GM21786 (cell line): ENCODE data around the gene RRAS2.
"Not testable (repeated sequence)": the region's sequence is repeated elsewhere in the genome, so short reads cannot be mapped to it uniquely, and the experiment has no call there.

Experiments
- ATAC-seq: cut with Tn5 transposase; IDR thresholded peaks from one replicate; pipeline ENCODE4 v1.9.1; 2021; ENCODE audit not compliant: unreplicated experiment

Gene RRAS2

GRCh38 chr11:14372011-14372410, 13.0 kb upstream of the RRAS2 start:
- no peak for ATAC-seq

GRCh38 chr11:14371249-14371648, 12.3 kb upstream of the RRAS2 start:
- ATAC-seq: no peak

- ATAC-seq: no peak
Measured at GRCh38 chr11:14370496-14370895, 11.5 kb upstream of the RRAS2 start.

GRCh38 chr11:14369598-14369997, 10.6 kb upstream of the RRAS2 start:
- no peak for ATAC-seq

GRCh38 chr11:14366936-14367335, 8.0 kb upstream of the RRAS2 start:
- ATAC-seq: no peak

GRCh38 chr11:14364322-14364721, 5.3 kb upstream of the RRAS2 start:
- ATAC-seq: no peak

- no peak for ATAC-seq
Measured at GRCh38 chr11:14362611-14363010, 3.6 kb upstream of the RRAS2 start.

GRCh38 chr11:14361951-14362350, 3.0 kb upstream of the RRAS2 start:
- no peak for ATAC-seq

- ATAC-seq: no peak
Measured at GRCh38 chr11:14360976-14361375, 2.0 kb upstream of the RRAS2 start.

GRCh38 chr11:14359501-14360031, 583 bp upstream of the RRAS2 start:
- no peak for ATAC-seq

- ATAC-seq: peak; percentile 39
Measured at GRCh38 chr11:14357881-14358728, 878 bp downstream of the RRAS2 start.

- ATAC-seq: no peak
Measured at GRCh38 chr11:14356342-14356741, 2.6 kb downstream of the RRAS2 start.

GRCh38 chr11:14354604-14355003, 4.4 kb downstream of the RRAS2 start:
- ATAC-seq: not testable (repeated sequence)

GRCh38 chr11:14350716-14351238, 8.2 kb downstream of the RRAS2 start:
- no peak for ATAC-seq

GRCh38 chr11:14350215-14350614, 8.8 kb downstream of the RRAS2 start:
- no peak for ATAC-seq

- no peak for ATAC-seq
Measured at GRCh38 chr11:14347991-14348390, 11.0 kb downstream of the RRAS2 start.

- ATAC-seq: no peak
Measured at GRCh38 chr11:14347494-14347893, 11.5 kb downstream of the RRAS2 start.

GRCh38 chr11:14346303-14346955, 12.6 kb downstream of the RRAS2 start:
- ATAC-seq: no peak

- no peak for ATAC-seq
Measured at GRCh38 chr11:14345668-14346067, 13.3 kb downstream of the RRAS2 start.

GRCh38 chr11:14345016-14345415, 14.0 kb downstream of the RRAS2 start:
- ATAC-seq: not testable (repeated sequence)

GRCh38 chr11:14342906-14343305, 16.1 kb downstream of the RRAS2 start:
- ATAC-seq: peak; percentile 64

GRCh38 chr11:14341968-14342367, 17.0 kb downstream of the RRAS2 start:
- ATAC-seq: no peak
